Activated effector memory CD4-positive, alpha-beta T cell treated with Interleukin-2 at 50 U/mL for 16 hours (primary cell): Measurements from ENCODE around the gene GPATCH2.
"Not testable (repeated sequence)": the region's sequence is repeated elsewhere in the genome, so short reads cannot be mapped to it uniquely, and the experiment has no call there.

Experiments used
- DNase-seq: peaks from one replicate; pipeline ENCODE4 v3.0.0-alpha.2; 2020

GPATCH2 gene

DNA sequence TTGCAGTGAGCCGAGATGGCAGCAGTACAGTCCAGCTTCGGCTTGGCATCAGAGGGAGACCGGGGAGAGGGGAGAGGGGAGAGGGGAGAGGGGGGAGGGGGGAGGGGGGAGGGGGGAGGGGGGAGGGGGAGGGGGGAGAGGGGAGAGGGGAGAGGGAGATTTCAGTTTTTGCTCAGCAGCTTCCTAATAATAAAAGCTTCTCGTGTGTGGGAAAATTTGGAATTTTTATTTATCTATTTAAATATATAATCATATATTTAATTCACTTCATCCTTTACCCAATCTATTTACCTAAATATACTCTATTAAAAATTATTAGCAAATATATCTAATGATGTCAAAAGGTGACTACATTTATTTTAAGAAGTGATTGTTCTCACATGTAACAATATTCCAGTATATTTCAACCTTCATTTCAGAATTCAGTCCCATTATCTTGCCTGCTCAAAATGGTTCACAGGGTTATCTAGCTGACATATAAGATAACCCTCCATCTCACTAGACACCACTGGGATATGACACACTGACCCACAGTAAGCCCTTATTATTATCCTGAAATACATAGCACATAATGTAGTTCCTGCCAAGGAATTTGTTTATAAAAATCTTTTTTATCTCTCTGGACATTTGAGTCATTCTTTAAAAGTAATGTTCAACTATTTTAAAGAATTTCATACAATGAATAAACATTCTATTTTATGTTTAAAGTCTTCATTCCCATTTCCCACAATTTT, 105.9 kb downstream of the GPATCH2 start:
- no peak for DNase-seq

DNA sequence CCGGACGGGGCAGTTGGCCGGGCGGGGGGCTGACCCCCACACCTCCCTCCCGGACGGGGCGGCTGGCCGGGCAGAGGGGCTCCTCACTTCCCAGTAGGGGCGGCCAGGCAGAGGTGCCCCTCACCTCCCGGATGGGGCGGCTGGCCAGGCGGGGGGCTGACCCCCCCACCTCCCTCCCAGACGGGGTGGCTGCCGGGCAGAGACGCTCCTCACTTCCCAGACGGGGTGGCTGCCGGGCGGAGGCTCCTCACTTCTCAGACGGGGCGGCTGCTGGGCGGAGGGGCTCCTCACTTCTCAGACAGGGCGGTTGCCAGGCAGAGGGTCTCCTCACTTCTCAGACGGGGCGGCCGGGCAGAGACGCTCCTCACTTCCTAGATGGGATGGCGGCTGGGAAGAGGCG, 107.0 kb downstream of the GPATCH2 start:
- not testable (repeated sequence) for DNase-seq

GRCh38 chr1:217522277-217522676, 108.6 kb downstream of the GPATCH2 start:
- no peak for DNase-seq

DNA sequence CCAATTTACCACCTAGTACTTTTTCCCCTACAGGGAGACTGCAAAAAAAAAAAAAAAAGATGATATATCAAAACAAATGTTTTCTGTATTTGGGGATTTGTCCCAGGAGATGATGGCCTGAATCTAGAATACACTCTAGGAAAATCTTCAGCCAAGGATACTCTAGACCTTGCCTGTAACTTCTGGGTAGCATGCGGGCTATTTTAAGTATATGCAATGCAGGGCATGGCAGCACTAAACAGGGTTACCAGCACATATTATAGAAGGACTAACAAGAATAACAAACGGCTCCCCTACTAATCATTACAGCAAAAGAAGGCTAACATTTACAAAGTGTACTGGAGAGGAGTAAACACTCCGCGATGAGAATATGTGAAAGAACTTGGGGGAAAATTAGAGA, 109.6 kb downstream of the GPATCH2 start:
- DNase-seq: no peak

DNA sequence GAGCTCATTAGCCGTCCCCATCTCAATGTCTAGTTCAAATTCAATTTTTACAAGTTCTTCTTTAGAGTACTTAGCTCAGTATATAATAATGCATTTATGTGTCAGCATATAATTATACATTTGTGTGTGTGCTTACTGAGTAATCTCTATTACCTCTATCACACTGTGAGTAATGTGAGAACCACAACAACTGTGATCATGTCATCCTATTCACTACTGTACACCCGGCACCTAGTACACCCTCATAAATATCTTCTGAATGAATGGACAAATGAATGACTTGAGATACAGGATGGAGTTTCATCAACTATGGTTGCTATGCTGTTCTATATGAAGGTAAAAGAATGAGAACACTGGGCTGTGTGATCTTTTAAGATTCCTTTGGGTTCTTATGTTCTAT, 124.0 kb downstream of the GPATCH2 start:
- DNase-seq: no peak

DNA sequence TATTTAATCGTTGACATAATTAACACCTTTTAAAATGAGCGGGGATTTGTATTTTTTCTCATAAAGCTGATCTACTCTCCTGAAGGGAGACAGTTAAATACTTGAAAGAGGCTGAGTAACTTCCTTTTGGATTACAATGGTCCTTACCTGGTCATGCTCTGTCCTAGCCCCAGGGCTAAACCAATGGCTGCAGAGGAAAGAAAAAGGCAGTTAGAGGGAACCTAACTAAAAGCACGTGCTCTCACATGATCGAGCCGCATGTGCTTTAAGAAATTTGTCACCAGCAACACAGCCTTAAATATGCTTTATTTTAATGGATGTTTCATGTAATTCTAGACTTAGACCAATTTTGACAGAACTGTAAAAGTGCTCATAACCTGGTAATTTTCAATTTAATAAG, 132.7 kb downstream of the GPATCH2 start:
- no peak for DNase-seq

DNA sequence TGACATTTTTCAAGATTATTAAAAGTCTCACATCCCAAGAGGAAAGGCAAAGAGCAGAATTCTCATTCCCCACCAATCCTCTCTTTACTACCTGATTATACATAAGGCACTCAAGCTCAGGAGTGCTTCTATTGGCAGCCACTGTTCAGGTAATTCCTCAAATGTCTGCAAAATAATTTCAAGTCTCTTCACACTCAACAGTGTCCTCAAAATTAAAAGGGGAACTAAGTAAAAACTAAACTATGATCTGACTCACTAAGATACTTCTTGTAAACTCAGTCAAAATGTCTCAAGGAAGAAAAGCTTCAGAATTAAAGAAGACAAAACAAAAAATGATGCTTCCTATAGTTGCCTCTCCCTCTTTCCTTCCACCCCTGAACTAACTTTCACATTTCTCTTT, 135.6 kb downstream of the GPATCH2 start:
- no peak for DNase-seq

- no peak for DNase-seq
These were observed 136.1 kb downstream of the GPATCH2 start for GRCh38 chr1:217494767-217495166.

GRCh38 chr1:217493290-217493689, 137.6 kb downstream of the GPATCH2 start:
- DNase-seq: no peak

- DNase-seq: no peak
These were observed 146.0 kb downstream of the GPATCH2 start for GRCh38 chr1:217484871-217485270.

DNA sequence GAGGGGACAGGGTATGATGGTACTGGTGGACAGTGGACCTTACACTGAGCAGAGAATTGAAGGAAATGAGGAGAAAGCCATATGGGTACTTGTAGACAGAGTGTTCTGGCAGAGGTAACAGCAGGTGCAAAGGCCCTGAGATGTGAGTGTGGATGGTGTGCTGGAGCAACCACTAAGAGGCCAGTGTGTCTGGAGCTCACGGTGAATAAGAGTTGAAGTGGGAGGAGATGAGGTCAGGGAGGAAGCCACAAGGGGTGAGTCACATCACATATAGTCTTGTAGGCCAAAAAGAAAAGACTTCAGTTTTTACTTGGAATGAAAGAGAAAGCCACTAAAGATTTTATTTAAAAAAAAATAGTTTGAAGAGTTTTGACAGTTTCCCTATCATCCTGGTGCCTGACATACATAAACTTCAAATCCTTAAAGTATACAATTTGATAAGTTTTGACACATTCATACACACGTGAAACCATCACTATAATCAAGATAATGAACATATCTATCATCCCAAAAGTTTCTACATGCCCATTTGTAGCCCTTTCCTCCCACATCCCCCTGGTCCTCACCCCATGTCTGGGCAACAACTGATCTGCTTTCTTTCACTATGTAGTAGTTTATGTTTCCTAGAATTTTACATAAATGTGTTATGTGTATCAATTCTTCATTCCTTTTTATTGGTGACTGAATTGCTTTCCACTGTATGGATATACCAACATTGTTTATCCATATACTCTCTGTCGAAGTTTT, 148.4 kb downstream of the GPATCH2 start:
- no peak for DNase-seq

DNA sequence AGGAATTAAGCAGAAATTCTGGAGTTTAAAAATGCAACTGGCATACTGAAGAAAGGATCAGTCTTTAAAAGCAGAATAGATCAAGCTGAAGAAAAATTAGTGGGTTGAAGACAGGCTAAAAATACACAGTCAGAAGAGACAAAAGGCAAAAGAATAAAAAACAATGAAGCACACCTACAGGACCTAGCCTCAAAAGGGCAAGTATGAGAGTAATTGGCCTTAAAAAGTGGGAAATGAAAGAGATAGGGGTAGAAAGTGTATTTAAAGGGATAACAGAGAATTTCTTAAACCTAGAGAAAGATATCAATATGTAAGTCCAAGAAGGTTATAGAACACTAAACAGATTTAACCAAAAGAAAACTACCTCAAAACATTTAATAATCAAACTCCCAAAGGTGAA, 152.4 kb downstream of the GPATCH2 start:
- DNase-seq: no peak

GRCh38 chr1:217472915-217473314, 158.0 kb downstream of the GPATCH2 start:
- no peak for DNase-seq

- DNase-seq: no peak
These were observed 159.5 kb downstream of the GPATCH2 start for GRCh38 chr1:217471403-217471802.

DNA sequence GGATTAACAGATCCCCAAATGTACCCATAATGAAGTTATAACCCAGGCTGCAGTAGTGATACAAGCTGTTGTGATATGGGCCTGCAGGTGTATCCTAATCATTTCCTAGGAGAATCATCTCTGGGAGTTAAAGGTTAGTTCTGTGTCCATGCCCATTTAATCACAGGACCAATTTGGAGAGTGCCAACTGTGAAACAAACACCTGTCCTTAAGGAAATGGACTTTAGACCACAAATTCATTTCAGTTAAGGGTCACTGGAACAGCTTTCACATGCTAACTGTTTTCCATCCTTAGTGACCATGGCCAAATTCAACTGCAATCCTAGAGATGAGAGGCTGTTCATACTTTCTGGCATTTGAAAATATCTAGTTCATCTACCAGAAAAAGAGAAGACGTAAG, 160.9 kb downstream of the GPATCH2 start:
- no peak for DNase-seq

DNA sequence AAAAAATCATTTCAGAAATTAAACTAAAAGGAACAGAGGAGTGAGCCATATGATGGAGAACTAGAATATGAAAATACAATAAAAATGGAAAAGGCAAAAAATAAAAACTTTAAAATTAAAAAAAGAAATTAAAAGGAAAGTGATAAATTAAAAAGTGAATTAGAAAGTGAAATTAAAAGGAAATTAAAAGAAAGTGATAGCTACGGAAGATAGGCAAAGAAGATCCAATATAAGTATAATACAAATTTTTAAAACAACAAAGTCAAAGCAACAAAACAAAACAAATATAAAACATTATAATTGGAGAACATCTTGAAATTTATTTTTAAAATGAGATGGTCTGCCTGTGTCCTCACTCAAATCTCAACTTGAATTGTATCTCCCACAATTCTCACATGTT, 165.8 kb downstream of the GPATCH2 start:
- no peak for DNase-seq

- no peak for DNase-seq
These were observed 168.2 kb downstream of the GPATCH2 start for GRCh38 chr1:217462666-217463065.

GRCh38 chr1:217462159-217462558, 168.7 kb downstream of the GPATCH2 start:
- no peak for DNase-seq

DNA sequence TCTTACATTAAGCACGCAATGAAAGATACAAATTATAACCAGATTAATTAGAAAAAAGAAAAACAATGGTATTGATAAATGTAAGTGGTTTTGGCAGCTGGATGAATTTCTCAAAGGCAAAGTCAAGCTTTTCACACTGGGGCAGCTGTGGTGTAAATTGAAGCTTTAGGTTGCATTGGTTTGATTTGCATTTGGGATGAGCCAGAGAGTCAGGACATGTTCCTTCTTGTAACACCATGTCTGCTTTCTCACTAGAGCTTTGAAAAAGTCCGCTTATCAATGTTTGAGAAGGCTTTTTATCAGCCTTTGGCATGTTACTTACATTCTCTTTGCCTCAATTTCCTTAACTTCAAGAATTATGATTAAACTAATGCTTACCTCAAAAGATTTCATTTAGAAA, 173.9 kb downstream of the GPATCH2 start:
- DNase-seq: no peak

GRCh38 chr1:217456261-217456660, 174.6 kb downstream of the GPATCH2 start:
- DNase-seq: no peak

GRCh38 chr1:217453816-217454215, 177.1 kb downstream of the GPATCH2 start:
- DNase-seq: no peak

GRCh38 chr1:217449370-217449769, 181.5 kb downstream of the GPATCH2 start:
- DNase-seq: no peak

GRCh38 chr1:217443845-217444244, 187.0 kb downstream of the GPATCH2 start:
- DNase-seq: no peak

GRCh38 chr1:217437376-217437775, 193.5 kb downstream of the GPATCH2 start:
- DNase-seq: no peak

DNA sequence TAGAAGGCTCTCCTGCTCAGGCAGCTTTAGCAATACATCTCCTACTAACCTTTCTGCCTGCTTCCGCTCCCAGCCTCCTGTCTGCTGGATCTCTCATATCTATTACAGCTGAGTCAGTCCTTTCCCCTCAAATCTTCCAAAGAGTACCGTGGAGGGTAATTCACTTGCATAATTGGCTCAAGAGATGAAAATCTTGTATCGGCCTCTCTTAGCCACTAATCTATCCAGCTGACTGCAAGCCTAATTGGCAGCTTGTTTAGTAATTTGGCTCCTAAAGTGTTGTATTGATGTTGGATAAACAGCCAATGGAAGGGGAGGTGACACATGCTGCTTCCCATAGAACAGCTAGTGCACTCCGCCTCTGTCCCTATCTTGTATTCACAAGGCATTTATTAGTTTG, 195.7 kb downstream of the GPATCH2 start:
- DNase-seq: no peak
